IMR-90 (cell line): ENCODE measurements around the gene SUGP2. TPM values are rescaled to one million over a fixed set of nuclear protein-coding genes. Genes with fewer than 3 reads are reported as not detected.

Source experiments
- ATAC-seq: fragments of 200-7000 bp; cut with Tn5 transposase; 2 replicates; pipeline ENCODE4 v1.9.1; 2020; ENCODE audit warnings: low read depth, mild to moderate bottlenecking, moderate library complexity
- BruUV-seq: library from RNA; stranded (reverse); fragments of 400-500 nt; replicated peaks from 2 replicates; lab custom pipeline; 2021; lab: Mats Ljungman, UMichigan
- CTCF ChIA-PET: fragments of 300-600 bp; formaldehyde crosslinking; extraction: SDS; loops from one replicate; lab custom pipeline; 2021; ENCODE audit warnings: antibody characterized with exemption; lab: Yijun Ruan, JAX
- POLR2A ChIA-PET: fragments of 300-600 bp; sonication (Branson Sonifier 250); formaldehyde crosslinking; loops from one replicate; lab custom pipeline; 2022; ENCODE audit warnings: antibody characterized with exemption; ENCODE audit not compliant: unreplicated experiment; lab: Charles Lee
- DNase-seq: peaks from one replicate; pipeline ENCODE4 v3.0.0; 2013
- H2AFZ ChIP-seq: replicated peaks from 2 replicates; pipeline ENCODE3; 2013; ENCODE audit warnings: low read length, mild to moderate bottlenecking; ENCODE audit not compliant: poor library complexity
- H2AK5ac ChIP-seq: 2 replicates; pipeline ENCODE4 v1.6.1; 2013; ENCODE audit warnings: low read depth, low read length, inconsistent platforms
- H2AK9ac ChIP-seq: replicated peaks from 2 replicates; pipeline ENCODE3; 2013; ENCODE audit warnings: mild to moderate bottlenecking, low read depth, low read length, moderate library complexity; ENCODE audit not compliant: poor library complexity
- H2BK120ac ChIP-seq: 2 replicates; pipeline ENCODE4 v1.6.1; 2013; ENCODE audit warnings: low read depth, low read length, inconsistent platforms
- H2BK15ac ChIP-seq: 3 replicates; pipeline ENCODE4 v1.6.1; 2013; ENCODE audit warnings: low read depth, low read length, inconsistent platforms
- H2BK20ac ChIP-seq: 2 replicates; pipeline ENCODE4 v1.6.1; 2013; ENCODE audit warnings: low read depth, mild to moderate bottlenecking, inconsistent platforms, low read length, moderate library complexity
- H2BK5ac ChIP-seq: 2 replicates; pipeline ENCODE4 v1.6.1; 2013; ENCODE audit warnings: mild to moderate bottlenecking, low read depth, low read length, inconsistent platforms; ENCODE audit not compliant: poor library complexity, severe bottlenecking
- H3K14ac ChIP-seq: replicated peaks from 2 replicates; pipeline ENCODE4 v1.6.1; 2013; ENCODE audit warnings: low read depth, low read length, inconsistent platforms
- H3K18ac ChIP-seq: 2 replicates; pipeline ENCODE4 v1.6.1; 2013; ENCODE audit warnings: low read depth, low read length, control low read depth
- H3K23ac ChIP-seq: 2 replicates; pipeline ENCODE4 v1.6.1; 2013; ENCODE audit warnings: low read depth, low read length, inconsistent platforms
- H3K27ac ChIP-seq: 2 replicates; pipeline ENCODE4 v1.5.1; 2013; ENCODE audit warnings: mild to moderate bottlenecking, control low read depth, low read length; ENCODE audit not compliant: insufficient read depth
- H3K27me3 ChIP-seq: 2 replicates; pipeline ENCODE4 v1.6.1; 2013; ENCODE audit warnings: low read length; ENCODE audit not compliant: control insufficient read depth, insufficient read depth
- H3K36me3 ChIP-seq: 2 replicates; pipeline ENCODE4 v1.6.1; 2013; ENCODE audit warnings: low read length, mixed read lengths; ENCODE audit not compliant: control insufficient read depth, insufficient read depth
- H3K4ac ChIP-seq: 2 replicates; pipeline ENCODE4 v1.6.1; 2013; ENCODE audit warnings: low read depth, low read length, inconsistent platforms
- H3K4me1 ChIP-seq: 2 replicates; pipeline ENCODE4 v1.6.1; 2013; ENCODE audit warnings: low read length, mixed read lengths; ENCODE audit not compliant: control insufficient read depth, insufficient read depth
- H3K4me2 ChIP-seq: 2 replicates; pipeline ENCODE4 v1.6.1; 2013; ENCODE audit warnings: low read depth, mild to moderate bottlenecking, control low read depth, low read length, moderate library complexity
- H3K4me3 ChIP-seq: 2 replicates; pipeline ENCODE4 v1.5.1; 2013; ENCODE audit warnings: low read depth, mild to moderate bottlenecking, control low read depth, low read length, moderate library complexity; ENCODE audit not compliant: insufficient read depth
- H3K56ac ChIP-seq: 2 replicates; pipeline ENCODE4 v1.6.1; 2013; ENCODE audit warnings: low read length, inconsistent platforms; ENCODE audit not compliant: insufficient read depth; ENCODE audit errors: extremely low read depth
- H3K79me1 ChIP-seq, 2 experiments: 2 replicates each; pipeline ENCODE4 v1.6.1; 2013; ENCODE audit warnings: low read length in 2 of 2, inconsistent platforms in 1 of 2, low read depth in 1 of 2
- H3K9ac ChIP-seq: 2 replicates; pipeline ENCODE4 v1.6.1; 2013; ENCODE audit warnings: low read depth, low read length, control low read depth
- H3K9me1 ChIP-seq: 2 replicates; pipeline ENCODE4 v1.6.1; 2013; ENCODE audit warnings: low read length, inconsistent platforms; ENCODE audit not compliant: insufficient read depth
- H3K9me3 ChIP-seq: 2 replicates; pipeline ENCODE4 v1.6.1; 2013; ENCODE audit warnings: low read length; ENCODE audit not compliant: control insufficient read depth, insufficient read depth
- H4K20me1 ChIP-seq: 2 replicates; pipeline ENCODE4 v1.6.1; 2013; ENCODE audit warnings: low read length, inconsistent platforms; ENCODE audit not compliant: insufficient read depth
- H4K5ac ChIP-seq: 2 replicates; pipeline ENCODE4 v1.6.1; 2013; ENCODE audit warnings: mild to moderate bottlenecking, low read depth, low read length, control low read depth
- H4K8ac ChIP-seq, 2 experiments: 2 replicates each; pipeline ENCODE4 v1.6.1; 2013; ENCODE audit warnings: low read depth in 2 of 2, low read length in 2 of 2, control low read depth in 1 of 2, inconsistent platforms in 1 of 2
- H4K91ac ChIP-seq: 2 replicates; pipeline ENCODE4 v1.6.1; 2013; ENCODE audit warnings: low read depth, low read length, inconsistent platforms; ENCODE audit not compliant: insufficient read depth
- CEBPB ChIP-seq: IDR thresholded peaks from 2 replicates; pipeline ENCODE4 v1.6.1; 2012; ENCODE audit warnings: low read depth, low read length, improper control_type of control experiment
- ELK1 ChIP-seq: fragments of 150-350 bp; IDR thresholded peaks from 2 replicates; pipeline ENCODE4 v1.6.1; 2016; ENCODE audit warnings: low read depth, mild to moderate bottlenecking, low read length, moderate library complexity, borderline replicate concordance
- MAZ ChIP-seq: IDR thresholded peaks from 2 replicates; pipeline ENCODE4 v1.6.1; 2012; ENCODE audit warnings: low read depth, mild to moderate bottlenecking, low read length, improper control_type of control experiment, moderate library complexity, borderline replicate concordance
- MXI1 ChIP-seq: IDR thresholded peaks from 2 replicates; pipeline ENCODE4 v1.6.1; 2012; ENCODE audit warnings: low read depth, mild to moderate bottlenecking, low read length, moderate library complexity, borderline replicate concordance
- NFE2L2 ChIP-seq: fragments of 150-350 bp; IDR thresholded peaks from 2 replicates; pipeline ENCODE4 v1.6.1; 2016; ENCODE audit warnings: low read depth, mild to moderate bottlenecking, low read length
- POLR2A ChIP-seq: IDR thresholded peaks from 2 replicates; pipeline ENCODE4 v1.6.1; 2012; ENCODE audit warnings: mild to moderate bottlenecking, low read depth, low read length
- RCOR1 ChIP-seq: IDR thresholded peaks from 2 replicates; pipeline ENCODE4 v1.6.1; 2012; ENCODE audit warnings: mild to moderate bottlenecking, low read length, improper control_type of control experiment; ENCODE audit not compliant: insufficient replicate concordance
- RFX5 ChIP-seq: IDR thresholded peaks from 2 replicates; pipeline ENCODE4 v1.8.0; 2012; ENCODE audit warnings: low read depth, mild to moderate bottlenecking, low read length, moderate library complexity
- SMC3 ChIP-seq: fragments of 150-350 bp; IDR thresholded peaks from 2 replicates; pipeline ENCODE4 v1.6.1; 2016; ENCODE audit warnings: low read depth, mild to moderate bottlenecking, antibody characterized with exemption, low read length, moderate library complexity
- USF2 ChIP-seq: fragments of 150-350 bp; IDR thresholded peaks from 2 replicates; pipeline ENCODE4 v1.6.1; 2017; ENCODE audit warnings: mild to moderate bottlenecking, antibody characterized with exemption, low read length, low read depth
- WGBS, 2 experiments: methylation state at CpG; one replicate each; pipeline versions ENCODE4 v1.1.5 to v1.1.7; 2013; ENCODE audit warnings: missing lambda C conversion rate in 2 of 2; ENCODE audit not compliant: insufficient read length in 1 of 2; ENCODE audit errors: extremely low coverage in 2 of 2; 5-methylcytosine and 5-hydroxymethylcytosine counted together
- dilution Hi-C: fragments of 300-500 bp; cut with HindIII; formaldehyde crosslinking; loops from one replicate; pipeline ENCODE4 v1.14.3; 2018; ENCODE audit warnings: low sequenced_read_pairs; ENCODE audit not compliant: unreplicated experiment
- in situ Hi-C: fragments of 300-500 bp; cut with MboI; formaldehyde crosslinking; loops from 3 replicates; pipeline ENCODE4 v1.14.3; 2019; ENCODE audit warnings: low sequenced_read_pairs, inconsistent platforms, mixed read lengths
- intact Hi-C: fragments of 100-400 bp; cut with micrococcal nuclease; formaldehyde crosslinking; loops from 2 replicates; pipeline ENCODE4 v1.10.0; 2022
- polyA plus RNA-seq, 3 experiments: library from polyadenylated mRNA; depleted of rRNA; stranded (reverse); fragments of >200 nt; gene quantifications; 2 replicates each; pipeline ENCODE4 v1.2.3, GENCODE V29; 2012; ENCODE audit warnings: low replicate concordance in 1 of 3
- total RNA-seq: library from RNA; depleted of rRNA; stranded (reverse); fragments of >200 nt; gene quantifications from 2 replicates; pipeline ENCODE4 v1.2.3, GENCODE V29; 2012

The SUGP2 gene
- total and polyA plus RNA-seq, 2 of the 4 experiments (the other 2 are of a cell fraction), result 25.8 to 69.2 TPM

- no peak overlapping the region for H3K4ac ChIP-seq
- no peak overlapping the region for H3K4me2 ChIP-seq
- H3K27ac ChIP-seq, result no peak overlapping the region
- H4K20me1 ChIP-seq, result peaks cover 11% of the 10 kb centered on the region
- peak overlapping the region; percentile 50 for H2AK9ac ChIP-seq
- H2BK15ac ChIP-seq, result no peak overlapping the region
- no peak overlapping the region for H2BK20ac ChIP-seq
- dilution Hi-C loops, result no loop called here
- intact Hi-C loops, result no loop called here
- no peak overlapping the region for H2BK5ac ChIP-seq
- DNase-seq, result no peak
- H4K5ac ChIP-seq, result no peak overlapping the region
- H3K27me3 ChIP-seq, result no peaks in the 10 kb centered on the region
- no CpG with 5 or more reads among the region's 6 CpGs for WGBS, 2 experiments
- BruUV-seq, result no TSS peak
- peaks cover 4% of the 10 kb centered on the region; the same call in 1 of the 2 replicates for H3K4me1 ChIP-seq
- no peak overlapping the region for H3K9ac ChIP-seq
- ChIA-PET POLR2A (no interaction called here), CTCF (no interaction called here)
- H4K8ac ChIP-seq, result no peak overlapping the region
- no peak overlapping the region for H3K23ac ChIP-seq
- H3K36me3 ChIP-seq, result peaks cover 26% of the 10 kb centered on the region
- no peak overlapping the region for H2AFZ ChIP-seq
- no peak overlapping the region for H2AK5ac ChIP-seq
- no peak overlapping the region for H4K91ac ChIP-seq
- H3K9me1 ChIP-seq, result peaks cover 9% of the 10 kb centered on the region
- in situ Hi-C loops, result no loop called here
- no peak for TF ChIP-seq NFE2L2
- no peak for TF ChIP-seq RFX5
- TF ChIP-seq MXI1, result no peak
- no peak for TF ChIP-seq MAZ
- TF ChIP-seq POLR2A, result no peak
- TF ChIP-seq USF2, result no peak
- TF ChIP-seq RCOR1, result no peak
- TF ChIP-seq ELK1, result no peak
- TF ChIP-seq SMC3, result no peak
- TF ChIP-seq CEBPB, result no peak
- no peak overlapping the region for H2BK120ac ChIP-seq
- H3K4me3 ChIP-seq, result no peak overlapping the region
- H3K14ac ChIP-seq, result no peak overlapping the region
- no peak overlapping the region for H3K18ac ChIP-seq
- no peaks in the 10 kb centered on the region for H3K9me3 ChIP-seq
- no peak overlapping the region for H3K56ac ChIP-seq
- H3K79me1 ChIP-seq, result peaks cover 35 to 40% of the 10 kb centered on the region in 2 experiments
- ATAC-seq, result no peak
Observed at GRCh38 chr19:19043481-19043880, 10.2 kb upstream of the SUGP2 start.
